Activated naive CD4-positive, alpha-beta T cell (primary cell): Measurements from ENCODE around the gene EXOC5.

ENCODE experiments used
- DNase-seq, 4 experiments: peaks; one replicate each; lab custom pipeline; 2025; lab: John Stamatoyannopoulos, UW

Gene EXOC5, protein sequence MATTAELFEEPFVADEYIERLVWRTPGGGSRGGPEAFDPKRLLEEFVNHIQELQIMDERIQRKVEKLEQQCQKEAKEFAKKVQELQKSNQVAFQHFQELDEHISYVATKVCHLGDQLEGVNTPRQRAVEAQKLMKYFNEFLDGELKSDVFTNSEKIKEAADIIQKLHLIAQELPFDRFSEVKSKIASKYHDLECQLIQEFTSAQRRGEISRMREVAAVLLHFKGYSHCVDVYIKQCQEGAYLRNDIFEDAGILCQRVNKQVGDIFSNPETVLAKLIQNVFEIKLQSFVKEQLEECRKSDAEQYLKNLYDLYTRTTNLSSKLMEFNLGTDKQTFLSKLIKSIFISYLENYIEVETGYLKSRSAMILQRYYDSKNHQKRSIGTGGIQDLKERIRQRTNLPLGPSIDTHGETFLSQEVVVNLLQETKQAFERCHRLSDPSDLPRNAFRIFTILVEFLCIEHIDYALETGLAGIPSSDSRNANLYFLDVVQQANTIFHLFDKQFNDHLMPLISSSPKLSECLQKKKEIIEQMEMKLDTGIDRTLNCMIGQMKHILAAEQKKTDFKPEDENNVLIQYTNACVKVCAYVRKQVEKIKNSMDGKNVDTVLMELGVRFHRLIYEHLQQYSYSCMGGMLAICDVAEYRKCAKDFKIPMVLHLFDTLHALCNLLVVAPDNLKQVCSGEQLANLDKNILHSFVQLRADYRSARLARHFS

GRCh38 chr14:57268161-57269069, at the start of gene EXOC5, which contains the start of gene AP5M1:
Gene EXOC5 (minus strand): TSS chr14:57268905. CDS start chr14:57268648, 257 bp downstream.
Gene AP5M1 (plus strand): TSS chr14:57268971. CDS start chr14:57269315, 344 bp downstream.
- peak; percentile 62 to 86 (median 80) for DNase-seq

DNA sequence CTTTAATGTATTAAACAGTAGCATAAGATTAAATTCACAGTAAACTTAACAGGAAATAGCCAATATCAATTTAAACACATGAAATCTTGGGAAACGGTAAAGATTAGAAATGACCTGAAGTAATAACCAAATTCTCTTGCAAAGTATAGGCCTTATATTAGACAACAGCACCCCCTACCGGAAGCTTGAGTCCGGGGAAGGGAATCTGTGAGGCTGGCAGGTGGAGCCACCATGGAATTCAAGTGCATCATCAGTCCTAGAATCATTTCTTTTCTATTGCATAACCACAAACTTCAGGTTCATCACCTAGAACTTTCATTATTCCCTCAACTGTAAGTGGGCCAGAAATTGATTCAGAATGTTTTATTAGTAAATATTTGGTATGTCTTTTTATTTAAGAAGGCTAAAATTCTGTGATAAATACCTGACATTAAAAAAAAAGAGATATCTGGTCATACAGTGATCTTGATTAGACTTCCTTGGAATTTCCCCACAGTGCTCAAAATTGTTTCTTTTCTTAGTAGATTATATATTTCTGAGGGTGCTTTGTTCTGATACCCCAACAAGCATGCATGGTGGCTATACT, 48.6 kb upstream of the EXOC5 start:
- peak; percentile 8 to 40 (median 27) for DNase-seq

DNA sequence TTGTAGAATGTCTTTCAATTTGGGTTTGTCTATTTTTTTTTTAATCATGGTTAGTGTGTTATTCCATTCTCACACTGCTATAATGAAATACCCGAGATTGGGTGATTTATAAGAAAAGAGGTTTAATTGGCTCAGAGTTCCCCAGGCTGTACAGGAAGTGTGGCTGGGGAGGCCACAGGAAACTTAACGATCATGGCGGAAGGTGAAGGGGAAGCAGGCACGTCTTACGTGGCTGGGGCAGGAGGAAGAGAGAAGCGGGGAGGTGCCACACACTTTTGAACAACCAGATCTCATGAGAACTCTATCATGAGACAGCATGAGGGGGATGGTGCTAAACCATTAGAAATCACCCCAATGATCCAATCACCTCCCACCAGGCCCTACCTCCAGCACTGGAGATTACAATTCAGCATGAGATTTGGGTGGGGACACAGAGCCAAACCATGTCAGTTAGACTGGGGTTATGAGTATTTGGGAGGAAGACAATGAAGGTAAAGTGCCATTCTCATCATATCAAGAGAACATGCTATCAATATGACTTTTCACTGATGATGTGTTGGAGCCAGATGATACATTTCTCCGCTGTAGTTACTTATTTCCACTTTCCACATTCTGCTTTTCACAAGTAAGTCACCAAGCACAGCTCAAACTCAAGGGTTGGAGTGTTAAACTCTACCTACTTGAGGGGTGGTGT, 45.8 kb upstream of the EXOC5 start:
- no peak for DNase-seq

DNA sequence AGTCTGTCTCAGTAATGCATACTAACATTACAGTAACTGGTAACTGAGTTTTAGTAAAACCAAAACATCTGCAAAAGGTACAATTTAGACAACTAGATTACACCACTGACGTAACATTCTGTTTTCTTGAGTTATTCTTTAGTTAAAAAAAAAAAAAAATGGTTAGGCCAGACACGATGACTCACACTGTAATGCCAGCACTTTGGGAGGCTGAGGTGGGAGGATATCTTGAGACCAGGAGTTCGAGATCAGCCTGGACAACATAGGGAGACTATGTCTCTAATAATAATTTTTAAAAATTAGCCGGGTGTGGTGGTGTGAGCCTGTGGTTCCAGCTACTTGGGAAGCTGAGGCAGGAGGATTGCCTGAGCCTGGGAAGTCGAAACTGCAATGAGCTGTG, 34.2 kb upstream of the EXOC5 start:
- DNase-seq = no peak

- DNase-seq = no peak
These were observed 30.8 kb upstream of the EXOC5 start for GRCh38 chr14:57299511-57299910.

GRCh38 chr14:57297852-57298251, 29.1 kb upstream of the EXOC5 start:
- DNase-seq = no peak

- no peak for DNase-seq
These were observed 26.5 kb upstream of the EXOC5 start for GRCh38 chr14:57295239-57295638.

DNA sequence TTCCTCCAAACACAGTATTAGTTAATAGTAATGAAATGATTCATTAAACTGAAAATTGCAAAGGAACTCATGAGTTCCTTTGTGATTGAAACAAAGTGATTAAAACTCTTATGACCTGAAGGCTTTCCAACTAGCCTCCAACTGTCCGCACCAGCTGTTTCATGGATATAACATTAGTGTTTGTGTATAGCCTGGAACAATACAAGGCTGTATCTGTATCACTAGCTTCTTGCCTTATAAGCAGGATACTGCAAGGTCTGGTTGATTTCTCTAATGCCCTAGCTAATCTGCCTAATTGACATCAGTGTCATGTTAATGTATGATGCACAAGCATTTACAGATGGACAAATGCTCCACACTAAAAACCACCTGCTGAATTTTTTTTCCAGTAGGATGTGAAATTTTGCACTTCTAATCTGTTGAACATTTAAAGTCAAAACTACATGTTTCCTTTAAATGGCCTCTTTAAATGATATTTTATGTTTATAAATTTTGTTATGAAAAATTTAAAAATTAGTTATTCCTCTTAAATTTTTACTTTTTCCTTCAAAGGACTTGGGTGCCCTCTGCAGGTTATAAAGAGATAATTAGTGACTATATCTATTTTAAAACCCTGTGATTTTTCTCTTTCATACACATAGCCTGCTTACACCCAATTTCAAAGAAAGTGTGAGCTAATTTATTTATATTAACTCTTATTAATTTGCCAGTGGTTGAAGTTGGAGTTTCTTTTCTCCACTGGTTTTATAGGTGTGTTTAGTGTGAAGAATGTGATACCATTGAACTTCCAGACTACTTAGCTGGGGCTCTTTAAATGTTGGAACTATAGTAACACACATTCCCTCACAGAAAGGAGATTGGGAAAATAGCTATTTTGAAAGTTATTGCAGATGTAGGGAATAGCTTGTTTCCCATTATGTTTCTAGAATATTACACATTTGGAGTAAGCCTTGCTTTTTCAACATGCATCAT, 25.4 kb upstream of the EXOC5 start:
- DNase-seq = no peak

DNA sequence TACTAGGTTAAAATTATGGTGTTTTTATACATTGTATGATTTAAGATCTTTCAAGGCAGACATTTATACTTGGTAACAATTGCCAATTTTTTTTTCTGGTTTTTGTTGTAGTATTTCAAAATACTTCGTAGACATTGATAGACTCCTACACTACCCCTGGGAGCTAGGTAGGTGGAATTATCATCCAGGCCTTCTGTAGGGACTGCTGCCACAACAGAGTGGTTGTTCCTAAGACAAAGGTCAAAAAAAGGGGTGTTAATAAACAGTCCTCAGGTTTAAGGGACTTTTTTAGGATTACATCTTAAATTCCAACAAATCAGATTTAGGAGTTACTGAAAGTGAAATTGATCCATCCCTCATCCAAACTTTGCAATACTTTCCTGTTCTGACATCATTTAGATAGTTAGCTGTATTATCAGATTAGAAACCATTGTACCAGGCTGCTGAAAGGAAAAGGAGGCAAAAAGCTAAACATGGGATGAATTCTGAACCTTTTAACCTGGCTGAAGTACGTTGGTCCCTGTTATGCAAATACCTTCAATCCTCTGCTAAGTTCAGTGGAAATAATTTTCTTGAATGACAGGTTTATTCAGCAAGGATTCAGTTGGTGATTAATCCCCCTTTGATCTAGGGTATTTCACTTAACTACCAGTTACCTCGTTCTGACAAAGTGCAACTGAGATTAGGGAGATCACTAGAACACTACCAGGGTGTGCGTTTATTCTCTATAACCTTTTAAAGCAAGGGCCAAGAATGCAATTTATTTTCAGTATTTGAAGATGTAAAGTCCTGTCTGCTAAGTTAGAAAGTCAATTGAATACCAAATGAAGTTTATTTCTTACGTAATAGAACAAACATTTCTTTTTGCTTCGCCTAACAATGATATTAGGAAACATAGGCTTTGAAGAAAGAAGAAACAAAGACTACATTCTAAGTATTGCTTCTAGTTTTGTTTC, 23.3 kb upstream of the EXOC5 start:
- no peak for DNase-seq

DNA sequence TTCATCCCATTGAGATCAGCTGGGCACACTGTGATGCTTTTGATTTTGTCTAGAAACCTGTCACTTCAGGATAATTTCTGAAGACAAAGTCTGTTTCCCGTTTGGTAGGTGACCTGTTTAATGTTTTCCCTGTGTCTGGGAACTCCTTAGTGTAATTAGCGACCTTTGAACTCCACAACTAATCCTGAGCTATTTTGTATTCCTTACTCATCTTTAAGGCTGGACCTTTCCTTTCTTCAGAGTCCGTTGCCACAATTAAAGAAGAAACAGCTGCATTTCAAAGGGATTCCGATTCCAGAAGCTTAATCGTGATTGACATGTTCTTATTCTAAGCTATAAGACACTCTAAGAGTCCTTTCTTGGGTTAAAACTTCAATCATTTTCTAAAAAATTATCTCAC, 22.0 kb upstream of the EXOC5 start:
- no peak for DNase-seq

DNA sequence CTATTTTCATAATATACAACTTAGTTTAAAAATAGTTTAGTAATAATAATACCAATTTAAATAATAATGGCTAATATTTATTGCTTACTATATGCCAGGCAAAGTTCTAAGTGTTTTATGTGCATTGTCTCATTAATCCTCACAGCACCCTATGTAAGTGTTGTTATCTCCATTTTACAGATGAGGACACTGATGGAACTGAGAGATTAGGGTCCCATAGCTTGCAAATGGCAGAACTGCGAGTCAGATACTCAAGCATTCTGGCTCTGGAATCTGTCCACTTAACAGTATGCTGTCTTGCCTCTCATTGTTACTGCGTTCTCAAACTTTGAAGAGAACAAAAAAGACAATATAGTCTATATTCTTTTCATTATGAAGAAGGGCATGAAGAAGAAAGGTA, 19.0 kb upstream of the EXOC5 start:
- no peak for DNase-seq

- DNase-seq = no peak
These were observed 8.4 kb upstream of the EXOC5 start for GRCh38 chr14:57277062-57277461.

- no peak for DNase-seq
These were observed 6.4 kb upstream of the EXOC5 start for GRCh38 chr14:57275023-57275664.

GRCh38 chr14:57274551-57274950, 5.8 kb upstream of the EXOC5 start:
- DNase-seq = no peak

- no peak for DNase-seq
These were observed 4.5 kb upstream of the EXOC5 start for GRCh38 chr14:57273236-57273635.

DNA sequence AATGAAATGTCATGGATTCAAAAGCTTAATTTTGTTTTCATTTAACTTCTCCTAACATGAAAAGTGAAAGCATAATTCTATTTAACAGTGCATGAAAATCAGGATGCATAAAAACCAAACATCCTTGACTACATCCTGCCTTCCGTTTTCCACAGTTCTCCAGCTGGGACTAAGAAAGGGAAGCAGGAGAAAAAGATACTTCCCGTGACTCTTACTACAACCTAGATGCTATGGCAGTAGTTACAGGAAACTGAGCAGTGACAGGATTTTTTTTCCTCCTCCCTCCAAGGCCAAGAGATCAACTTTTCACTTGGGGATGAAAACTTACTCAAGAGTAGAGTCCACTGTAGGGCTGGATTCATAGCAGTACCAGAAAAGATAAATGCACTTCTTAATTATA, 2.6 kb downstream of the EXOC5 start:
- no peak for DNase-seq

DNA sequence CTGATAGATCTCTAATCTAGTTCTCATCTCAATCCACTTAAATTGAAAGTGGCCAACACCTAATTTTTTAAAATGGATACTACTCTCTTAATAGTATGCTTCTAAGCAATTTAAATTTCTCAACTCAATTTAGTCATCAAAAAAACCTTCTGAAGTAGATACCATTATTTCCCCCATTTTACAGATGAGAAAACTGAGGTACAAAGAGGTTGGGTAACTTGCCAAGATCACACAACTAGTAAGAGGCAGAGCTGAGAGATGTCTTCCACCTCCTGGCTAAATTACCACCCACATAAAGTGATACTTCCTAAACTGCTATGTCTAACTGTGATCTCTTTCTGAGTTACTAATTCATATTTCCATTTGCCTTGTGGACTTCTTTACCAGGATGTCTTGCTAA, 6.6 kb downstream of the EXOC5 start:
- DNase-seq = no peak

GRCh38 chr14:57261604-57262003, 7.1 kb downstream of the EXOC5 start:
- no peak for DNase-seq
